NCI-H187 (cell line): Measurements from ENCODE around the gene TK1.
A peak's percentile ranks its signal among the peaks of the same experiment; 100 is the strongest.
"Not testable (repeated sequence)": the region's sequence is repeated elsewhere in the genome, so short reads cannot be mapped to it uniquely, and the experiment has no call there.

Experiments
- DNase-seq, 2 experiments: peaks; one replicate each; lab custom pipeline; 2025; lab: John Stamatoyannopoulos, UW

TK1 gene

DNA sequence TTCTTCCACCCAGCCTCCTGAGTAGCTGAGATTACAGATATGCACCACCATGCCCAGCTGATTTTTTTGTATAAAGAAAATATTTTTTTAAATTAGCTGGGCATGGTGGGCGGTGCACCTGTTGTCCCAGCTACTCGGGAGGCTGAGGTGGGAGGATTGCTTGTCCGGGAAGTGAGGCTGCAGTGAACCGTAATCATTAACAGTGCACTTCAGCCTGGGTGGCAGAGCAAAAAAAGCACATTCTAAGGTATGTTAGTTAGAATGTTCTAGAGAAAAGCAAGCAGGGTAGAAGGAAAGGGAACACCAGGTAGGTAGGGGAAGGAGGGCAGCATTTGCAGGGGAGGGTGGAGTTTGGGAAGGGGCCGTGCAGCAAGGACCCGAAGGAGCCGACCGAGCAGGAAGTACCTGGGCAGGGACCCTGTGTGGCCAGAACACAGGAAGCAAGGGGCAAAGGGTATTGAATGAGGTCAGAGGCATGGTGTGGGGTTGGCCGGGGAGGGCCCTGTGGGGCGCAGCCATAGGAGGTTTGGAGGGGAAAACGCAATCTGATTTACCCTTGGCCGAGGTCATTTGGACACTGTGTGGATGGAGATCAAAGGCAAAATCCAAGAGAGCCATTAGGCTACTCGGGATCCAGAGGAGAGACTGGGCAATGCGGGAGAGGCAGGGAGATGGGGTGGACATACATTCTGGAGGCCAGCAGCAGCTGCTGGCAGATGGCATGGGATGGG is 38.4 kb downstream of the TK1 start:
- DNase-seq = no peak

DNA sequence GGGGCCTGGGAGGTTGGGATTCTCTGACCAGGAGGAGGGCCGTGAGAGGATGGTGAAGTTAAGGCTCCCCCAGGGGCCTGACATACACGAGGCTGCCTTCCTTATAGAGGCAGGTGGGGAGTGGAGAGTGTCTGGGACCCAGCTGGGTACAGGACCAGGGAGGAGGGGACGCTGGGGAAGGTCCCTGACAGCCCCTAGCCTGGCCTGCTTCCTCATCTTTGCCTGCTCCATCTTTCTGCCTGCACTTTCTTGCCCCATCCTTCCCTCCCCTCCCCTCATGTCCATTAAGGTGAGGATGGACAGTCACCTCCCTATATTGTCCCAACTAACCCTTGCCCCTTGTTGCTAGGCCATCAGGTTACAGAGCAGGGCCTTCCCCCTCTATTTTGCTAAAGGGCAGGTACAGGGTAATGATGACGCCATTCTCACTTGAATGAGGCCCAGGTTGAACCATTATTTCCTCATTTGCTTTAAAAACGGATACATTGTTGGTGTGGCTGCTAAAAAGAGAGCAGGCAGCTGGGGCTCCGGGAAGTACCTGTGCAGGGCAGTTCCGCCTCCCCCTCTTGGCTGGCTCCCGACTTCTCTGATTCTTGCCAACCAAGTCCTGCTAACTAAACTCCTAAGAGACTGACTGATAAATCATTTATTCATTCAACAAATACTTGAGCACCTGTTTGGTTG is 39.4 kb downstream of the TK1 start:
- DNase-seq = no peak

DNA sequence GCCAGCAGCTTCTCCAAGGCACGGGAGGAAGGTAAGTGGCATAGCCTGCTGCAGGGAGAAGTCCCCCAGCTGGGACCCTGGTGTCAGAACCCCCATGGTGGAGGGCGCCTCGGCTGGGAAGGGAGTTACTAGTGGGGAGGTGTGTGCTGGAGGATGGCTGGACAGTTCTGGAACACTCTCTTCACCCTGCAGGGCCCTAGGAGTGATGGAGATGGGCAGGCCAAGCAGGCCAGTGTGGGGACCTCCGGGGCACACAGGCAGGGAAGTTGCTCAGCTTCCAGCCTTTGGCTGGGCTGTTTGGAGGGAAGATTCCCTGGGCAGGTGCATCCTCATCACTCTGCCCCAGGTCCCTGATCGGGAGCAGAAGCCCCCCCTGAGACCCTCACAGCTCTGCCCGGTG is 40.0 kb downstream of the TK1 start:
- no peak for DNase-seq

DNA sequence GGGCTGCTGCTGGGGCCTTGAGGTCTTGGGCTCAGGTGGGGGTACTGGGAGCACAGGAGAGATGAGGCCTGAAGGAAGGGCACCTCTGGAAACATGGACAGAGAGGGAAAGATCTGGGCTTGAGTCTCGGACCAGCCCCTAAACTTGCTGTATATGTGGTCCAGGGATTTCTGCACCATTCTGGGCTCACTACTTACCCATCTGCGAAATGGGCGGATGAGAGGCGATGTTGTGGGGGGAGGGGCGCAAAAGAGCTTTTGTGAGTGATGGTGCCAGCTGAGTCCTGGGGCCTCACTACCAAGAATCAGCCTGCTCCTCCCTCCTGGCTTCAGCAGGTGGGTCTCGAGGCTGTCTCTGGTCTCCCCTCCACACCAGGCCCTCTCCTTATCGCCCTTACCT is 40.4 kb downstream of the TK1 start:
- no peak for DNase-seq

DNA sequence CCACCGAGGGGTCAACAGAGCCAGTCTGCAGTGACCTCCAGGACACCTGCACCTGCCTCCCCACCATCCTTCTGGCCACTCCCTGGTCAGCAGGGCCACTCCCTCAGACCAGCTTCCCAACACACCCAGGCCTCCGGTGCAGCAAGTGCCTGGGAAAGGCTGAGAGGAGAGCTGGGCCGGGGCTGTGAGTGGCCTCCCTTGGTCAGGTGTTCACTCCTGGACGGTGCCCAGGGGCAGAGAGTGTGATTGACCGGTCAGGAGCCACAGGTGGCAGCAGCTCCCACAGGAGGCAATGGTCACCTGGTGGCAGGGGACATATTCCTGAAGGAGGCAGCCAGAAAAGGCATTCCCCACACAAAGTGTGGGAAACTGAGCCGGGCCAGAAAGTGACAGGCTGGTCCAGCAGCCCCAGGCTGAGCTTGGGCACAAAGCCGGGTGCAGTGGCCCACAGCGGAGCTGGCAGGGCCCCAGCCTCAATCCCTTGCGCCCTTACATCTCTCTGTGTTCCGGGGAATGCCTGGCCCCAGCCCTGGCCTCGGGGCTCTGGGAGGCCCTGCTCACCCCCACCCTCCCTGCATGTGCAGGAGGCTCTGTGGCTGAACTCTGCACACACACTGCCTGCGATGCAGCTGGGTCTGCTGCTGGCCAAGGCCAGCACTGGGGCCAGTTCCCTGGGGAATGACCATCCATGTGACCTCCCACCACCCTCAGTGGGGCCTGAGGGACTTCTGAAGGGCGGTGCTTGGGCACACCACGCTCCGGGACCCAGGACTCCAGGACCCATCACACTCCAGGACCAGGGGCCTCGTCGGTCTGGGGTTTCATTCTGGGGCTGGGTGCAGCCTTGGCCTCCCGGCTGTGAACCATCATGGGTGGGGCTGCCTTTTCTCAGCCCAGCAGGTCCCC is 41.9 kb downstream of the TK1 start:
- no peak for DNase-seq

DNA sequence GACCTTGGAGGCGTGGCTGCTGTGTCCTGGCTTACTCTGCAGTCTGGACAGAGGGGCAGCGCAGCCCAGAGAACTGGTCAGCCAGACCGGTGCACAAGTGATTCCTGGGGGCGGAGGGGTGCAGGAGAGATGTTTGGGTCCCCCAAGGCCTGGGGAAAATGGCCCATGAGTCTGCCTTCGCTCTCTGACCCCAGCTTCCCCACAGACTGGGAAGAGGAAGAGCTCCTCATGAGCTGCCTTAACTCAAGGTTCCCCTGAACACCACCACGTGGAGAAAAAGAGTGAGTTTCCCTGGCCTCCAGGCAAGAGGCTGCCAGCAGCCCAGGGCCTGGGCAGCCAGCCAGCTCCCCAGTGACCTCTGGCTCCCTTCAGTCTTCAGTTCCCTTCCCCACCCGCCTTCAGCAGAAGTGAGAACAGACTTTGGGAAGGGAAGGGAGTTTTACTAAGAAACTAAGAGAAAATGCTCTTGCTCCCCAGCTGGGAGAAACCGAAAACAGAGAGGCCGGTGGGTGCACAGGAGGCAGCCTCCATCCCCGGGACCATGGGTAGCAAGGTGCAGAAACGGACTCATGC is 42.6 kb downstream of the TK1 start:
- no peak for DNase-seq

DNA sequence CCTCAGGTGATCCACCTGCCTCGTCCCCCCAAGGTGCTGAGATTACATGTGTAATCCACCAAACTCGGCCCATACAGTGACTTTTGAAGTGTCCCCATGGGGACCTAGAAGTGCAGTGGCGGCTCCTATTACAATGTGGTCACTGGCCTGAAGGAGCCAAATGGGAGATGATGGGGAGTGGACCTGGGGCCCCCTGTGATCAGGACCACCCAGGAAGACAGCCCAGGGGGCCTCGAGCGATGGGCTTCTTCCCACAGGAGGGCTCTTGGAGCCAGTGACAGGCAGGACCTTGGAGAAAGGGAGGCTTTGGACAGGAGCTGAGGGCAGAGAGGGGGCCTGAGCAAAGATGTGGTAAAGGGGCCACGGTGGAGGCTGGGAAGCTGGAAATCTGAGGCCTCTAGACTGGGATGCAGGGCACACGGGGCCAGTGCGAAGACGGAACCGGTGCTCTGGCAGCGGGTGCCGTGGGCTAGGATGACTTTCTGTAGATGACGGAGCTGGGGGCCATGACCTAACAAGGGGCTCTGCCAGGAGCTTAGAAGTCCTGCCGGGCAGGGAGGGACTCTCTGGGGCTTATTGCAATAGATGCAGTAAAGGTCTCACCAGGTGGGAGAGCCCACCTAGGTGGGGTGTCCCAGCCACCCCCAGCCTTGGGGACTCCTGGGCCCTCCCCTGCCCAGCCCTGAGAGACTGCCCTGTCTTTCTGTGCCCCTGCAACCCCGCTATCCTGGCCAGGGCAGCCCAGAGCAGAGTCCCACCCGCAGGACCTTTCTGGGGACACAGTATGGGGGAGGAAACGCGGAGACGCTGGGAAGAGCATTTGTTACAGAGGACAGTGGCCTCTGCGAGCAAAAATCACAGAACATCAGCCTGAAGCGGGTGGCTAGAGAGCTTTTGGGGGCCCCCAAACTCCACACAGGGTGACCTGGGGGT is 43.4 kb downstream of the TK1 start:
- no peak for DNase-seq

DNA sequence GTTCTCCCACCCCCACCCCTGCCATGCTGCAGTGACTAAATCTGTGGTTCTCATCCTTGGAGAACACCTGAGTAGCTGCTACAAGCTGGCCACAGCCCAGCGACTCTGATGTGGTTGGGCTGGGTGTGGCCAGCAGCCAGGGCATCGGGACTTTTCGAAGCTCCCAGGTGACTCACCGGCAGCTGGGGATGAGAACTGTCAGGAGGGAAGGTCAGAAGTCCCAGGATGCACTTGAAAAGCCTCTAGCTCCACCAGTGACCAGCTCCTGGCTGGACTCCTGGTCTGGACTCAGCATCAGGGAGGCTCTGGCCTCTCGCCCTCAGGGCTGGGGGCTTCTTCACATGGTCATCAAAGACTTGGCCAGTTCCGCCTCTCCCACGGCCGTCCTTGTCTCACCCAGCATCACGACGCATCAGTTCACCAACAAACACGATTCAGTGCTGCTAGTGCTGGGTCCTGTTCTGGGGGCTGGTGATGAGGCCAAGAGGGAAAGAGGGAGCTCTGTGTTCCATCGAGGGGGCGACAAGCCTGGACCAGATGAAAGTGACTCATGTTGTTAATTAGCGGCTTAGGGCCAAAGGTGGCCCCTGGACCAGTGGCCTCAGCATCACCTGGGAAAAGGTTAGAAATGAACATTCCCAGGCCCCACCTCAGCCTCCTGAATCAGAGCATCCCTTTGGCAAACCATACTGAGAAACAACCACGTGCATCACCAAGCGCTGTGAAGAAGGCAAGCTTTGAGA is 44.6 kb downstream of the TK1 start:
- DNase-seq = no peak

DNA sequence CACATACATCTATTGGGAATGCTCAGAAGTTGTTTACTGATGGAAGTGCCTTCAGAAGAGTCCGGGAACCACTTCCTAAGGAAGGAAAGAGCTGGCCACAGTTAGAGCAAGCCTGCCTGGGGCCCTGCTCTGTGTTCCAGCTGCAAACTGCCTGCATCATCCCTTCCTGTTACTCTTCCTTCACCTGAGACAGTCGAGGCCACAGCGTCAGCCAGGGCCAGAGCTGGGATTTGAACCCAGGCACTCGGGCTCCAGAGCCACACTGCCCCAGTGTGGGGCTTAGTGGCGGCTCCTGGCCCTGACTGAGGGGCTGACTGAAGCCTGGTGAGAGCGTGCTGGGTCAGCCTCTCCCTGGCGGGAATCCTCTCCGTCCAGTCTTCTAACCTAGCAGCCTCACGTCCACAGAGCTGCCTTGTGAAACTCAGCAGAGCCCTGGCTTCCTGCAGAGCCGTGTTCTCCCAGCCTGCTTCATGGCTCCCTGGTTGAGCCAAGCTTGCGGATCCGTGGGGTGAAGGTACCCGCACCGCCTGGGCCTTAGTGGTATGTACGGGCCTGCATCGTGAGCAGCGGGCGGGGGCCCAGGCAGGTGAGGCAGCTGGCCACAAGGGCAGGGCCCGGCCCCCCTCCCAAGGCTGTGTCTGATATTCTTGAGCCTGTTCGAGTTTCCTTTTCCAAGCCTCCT is 45.3 kb downstream of the TK1 start:
- DNase-seq = no peak

DNA sequence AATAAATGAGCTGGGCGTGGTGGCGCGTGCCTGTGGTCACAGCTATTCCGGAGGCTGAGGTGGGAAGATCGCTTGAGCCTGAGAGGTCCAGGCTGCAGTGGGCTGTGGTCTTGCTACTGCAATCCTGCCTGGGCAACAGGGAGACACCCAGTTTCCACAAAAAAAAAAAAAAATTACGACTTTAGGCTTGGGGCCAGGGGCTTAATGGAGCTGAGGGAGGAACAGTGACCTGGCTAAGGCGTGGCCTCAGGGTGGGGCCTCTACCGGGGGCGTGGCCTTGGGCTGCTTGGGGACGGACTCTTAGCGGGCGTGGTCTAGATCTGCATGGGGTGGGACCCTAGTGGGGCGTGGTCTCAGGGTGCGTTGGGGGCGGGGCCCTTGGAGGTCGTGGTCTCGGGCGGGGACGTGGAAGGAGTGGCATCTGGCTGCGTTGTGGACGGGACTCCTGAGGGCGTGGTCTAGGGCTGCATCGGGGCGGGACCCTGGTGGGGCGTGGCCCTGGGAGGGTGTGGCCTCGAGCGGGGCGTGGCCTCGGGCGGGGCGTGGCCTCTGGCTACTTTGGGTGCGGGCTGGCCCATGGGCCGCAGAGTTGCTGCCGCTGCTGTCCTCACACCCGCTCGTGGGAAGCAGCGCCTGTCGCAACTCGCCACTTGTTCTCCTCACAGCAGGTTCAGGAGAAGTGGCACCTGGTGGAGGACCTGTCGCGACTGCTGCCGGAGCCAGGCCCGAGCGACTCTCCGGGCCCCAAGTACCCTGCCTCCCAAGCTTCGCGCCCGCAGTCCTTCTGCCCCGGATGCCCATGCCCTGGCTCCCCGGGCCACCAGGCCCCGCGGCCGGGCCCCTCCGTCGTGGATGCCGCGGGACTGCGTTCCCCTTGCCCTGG is 46.4 kb downstream of the TK1 start:
- peak; percentile 37 to 86 for DNase-seq

DNA sequence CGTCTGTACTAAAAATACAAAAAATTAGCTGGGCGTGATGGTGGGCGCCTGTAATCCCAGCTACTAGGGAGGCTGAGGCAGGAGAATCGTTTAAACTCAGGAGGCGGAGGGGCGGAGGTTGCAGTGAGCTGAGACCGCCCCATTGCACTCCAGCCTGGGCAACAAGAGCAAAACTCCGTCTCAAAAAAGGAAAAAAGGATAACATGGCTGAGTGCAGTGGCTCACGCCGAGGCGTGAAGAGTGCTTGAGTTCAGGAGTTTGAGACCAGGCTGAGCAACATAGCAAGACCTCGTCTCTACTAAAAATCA is 47.0 kb downstream of the TK1 start:
- DNase-seq = not testable (repeated sequence)

DNA sequence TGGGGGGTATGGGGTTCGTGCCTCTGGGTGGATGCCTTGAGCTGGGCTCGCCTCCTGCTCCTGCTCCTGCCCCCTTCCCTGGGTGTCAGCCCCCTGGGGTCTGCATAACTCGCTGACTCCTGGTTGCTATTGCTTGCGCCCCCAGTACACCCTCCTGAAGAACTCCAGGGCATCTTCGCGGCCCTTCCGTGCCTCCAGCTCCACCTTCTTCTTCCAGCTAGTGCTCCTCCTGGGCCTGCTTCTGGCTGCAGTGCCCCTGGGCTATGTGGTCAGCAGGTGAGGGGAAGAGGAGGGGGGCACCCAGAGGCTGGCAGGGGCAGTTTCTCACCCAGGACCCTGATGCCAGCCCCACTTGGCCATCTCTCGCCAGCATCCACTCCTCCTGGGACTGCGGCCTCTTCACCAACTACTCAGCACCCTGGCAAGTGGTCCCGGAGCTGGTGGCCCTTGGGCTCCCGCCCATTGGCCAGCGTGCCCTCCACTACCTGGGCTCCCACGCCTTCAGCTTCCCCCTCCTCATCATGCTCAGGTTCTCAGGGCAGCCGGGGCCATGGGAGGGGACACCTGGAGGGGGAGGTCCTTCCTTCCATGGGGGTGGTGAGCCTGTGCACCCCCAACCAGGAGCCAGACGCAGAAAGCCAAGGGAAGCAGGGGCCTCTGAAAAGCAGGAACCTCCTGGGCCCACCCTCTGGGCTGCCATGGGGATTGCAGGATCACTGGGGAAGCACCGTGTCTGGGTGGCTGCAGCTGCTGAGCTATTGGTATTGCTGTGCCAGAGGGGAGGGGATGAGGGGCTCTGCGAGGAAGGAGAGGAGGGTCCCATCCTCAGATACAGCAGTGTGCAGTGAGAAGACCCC is 48.4 kb downstream of the TK1 start:
- no peak for DNase-seq

DNA sequence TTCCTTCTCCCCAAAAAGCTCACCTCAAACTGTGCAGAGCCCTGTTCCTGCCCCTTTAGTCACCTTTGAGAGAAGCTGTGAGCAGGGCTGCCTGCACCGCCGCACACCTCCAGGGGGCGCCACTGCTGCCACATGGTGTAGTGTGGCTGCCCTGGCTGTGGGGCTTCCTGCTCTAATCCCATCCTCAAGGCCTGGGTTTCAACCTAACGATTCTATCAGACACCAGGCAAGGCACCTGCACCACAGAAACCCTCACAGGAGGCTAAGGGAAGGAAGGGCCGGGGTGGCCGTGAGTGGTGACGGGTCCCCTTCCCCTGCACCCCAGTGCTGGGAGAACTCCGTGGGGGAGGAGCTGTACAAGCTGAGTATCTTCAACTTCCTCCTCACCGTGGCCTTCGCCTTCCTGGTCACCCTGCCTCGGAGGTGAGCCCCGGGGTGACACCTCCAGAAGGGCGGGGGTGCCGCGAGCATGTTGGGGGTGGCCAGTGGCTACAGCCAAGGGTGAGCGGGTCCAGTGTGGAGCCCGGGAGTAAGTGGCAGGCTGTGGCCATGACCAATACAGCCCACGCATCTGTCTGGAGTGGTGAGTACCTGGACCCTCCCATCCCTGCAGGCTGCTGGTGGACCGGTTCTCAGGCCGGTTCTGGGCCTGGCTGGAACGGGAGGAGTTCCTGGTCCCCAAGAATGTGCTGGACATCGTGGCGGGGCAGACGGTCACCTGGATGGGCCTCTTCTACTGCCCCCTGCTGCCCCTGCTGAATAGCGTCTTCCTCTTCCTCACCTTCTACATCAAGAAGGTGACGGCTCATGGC is 49.3 kb downstream of the TK1 start:
- no peak for DNase-seq

DNA sequence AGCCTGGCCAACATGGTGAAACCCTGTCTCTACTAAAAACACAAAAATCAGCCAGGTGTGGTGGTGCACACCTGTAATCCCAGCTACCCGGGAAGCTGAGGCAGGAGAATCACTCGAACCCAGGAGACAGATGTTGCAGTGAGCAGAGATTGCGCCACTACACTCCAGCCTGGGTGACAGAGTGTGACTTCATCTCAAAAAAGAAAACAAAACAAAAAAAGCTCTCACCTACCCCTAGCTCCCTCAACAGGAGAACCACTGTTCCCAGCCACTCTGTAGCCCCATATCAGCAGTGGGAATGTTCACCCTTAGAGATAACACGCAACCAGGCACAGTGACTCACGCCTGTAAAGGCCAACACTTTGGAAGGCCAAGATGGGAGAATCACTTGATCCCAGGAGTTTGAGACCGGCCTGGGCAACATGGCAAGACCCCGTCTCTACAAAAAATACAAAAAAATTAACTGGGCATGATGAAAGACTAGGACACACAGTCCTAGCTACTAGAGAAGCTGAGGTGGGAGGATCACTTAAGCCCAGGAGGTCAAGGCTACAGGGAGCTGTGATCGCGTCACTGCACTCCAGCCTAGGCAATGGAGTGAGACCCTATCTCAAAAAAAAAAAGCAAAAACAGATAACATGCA is 50.9 kb downstream of the TK1 start:
- no peak for DNase-seq

DNA sequence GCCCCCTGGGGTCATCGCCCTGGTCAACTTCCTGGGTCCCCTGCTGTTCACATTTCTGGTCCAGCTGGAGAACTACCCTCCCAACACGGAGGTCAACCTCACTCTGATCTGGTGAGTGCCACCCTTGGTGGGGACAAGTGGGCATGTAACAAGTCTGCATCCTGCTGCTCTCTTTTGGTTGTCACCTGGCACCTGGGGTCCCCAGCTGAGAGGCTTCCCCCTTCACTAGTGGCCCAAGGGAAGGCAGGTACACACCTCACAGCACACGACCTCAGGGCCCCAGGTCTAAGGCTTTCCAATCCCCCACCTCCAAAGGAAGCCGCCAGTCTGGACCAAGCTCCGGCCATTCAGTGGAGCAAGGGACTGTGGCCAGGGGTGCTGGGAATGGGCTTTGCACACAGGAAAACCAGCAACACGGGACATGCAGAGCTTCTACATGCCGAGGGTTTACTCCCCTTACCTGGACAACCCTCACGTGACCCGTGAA is 51.9 kb downstream of the TK1 start:
- no peak for DNase-seq
